Breast epithelium (tissue), 4 donors: ENCODE data around the gene NOL3. TPM values are rescaled to one million over a fixed set of nuclear protein-coding genes. Genes with fewer than 3 reads are reported as not detected.

Source experiments
- DNase-seq, 2 donors: peaks; one replicate each; pipeline ENCODE4 v3.0.0-alpha.2; 2019; ENCODE audit warnings: low spot score in 2 of 2
- H3K27ac ChIP-seq, 2 donors: fragments of 200-600 bp; sonication (generic) in 1 of 2; one replicate each; pipeline ENCODE4 v1.5.1; 2016 to 2019; ENCODE audit warnings: mild to moderate bottlenecking in 1 of 2
- H3K27me3 ChIP-seq, 2 donors: fragments of 200-600 bp; sonication (generic) in 1 of 2; one replicate each; pipeline versions ENCODE4 v1.5.1 to v1.6.0; 2017 to 2019; ENCODE audit warnings: control low read depth in 1 of 2, mild to moderate bottlenecking in 1 of 2
- H3K36me3 ChIP-seq: fragments of 200-600 bp; one replicate; pipeline ENCODE4 v1.5.1; 2019
- H3K4me1 ChIP-seq, 2 donors: fragments of 200-600 bp; sonication (generic); one replicate each; pipeline ENCODE4 v1.5.1; 2016 to 2019; ENCODE audit warnings: control low read depth in 1 of 2
- H3K4me3 ChIP-seq, 3 donors: fragments of 200-600 bp; sonication (generic); 1 replicate in 2 of 3; 2 replicates in 1 of 3; pipeline ENCODE4 v1.5.1; 2016 to 2019; ENCODE audit warnings: mild to moderate bottlenecking in 3 of 3, moderate library complexity in 2 of 3
- H3K9me3 ChIP-seq, 2 donors: fragments of 200-600 bp; sonication (generic) in 1 of 2; one replicate each; pipeline ENCODE4 v1.5.1; 2016 to 2019; ENCODE audit warnings: control low read depth in 1 of 2
- CTCF ChIP-seq, 3 donors: fragments of 450-650 bp; IDR thresholded peaks; one replicate each; pipeline ENCODE4 v1.5.1; 2016 to 2017; ENCODE audit warnings: antibody characterized with exemption in 3 of 3, mild to moderate bottlenecking in 3 of 3, moderate library complexity in 3 of 3
- POLR2A ChIP-seq: fragments of 450-650 bp; IDR thresholded peaks from one replicate; pipeline ENCODE4 v1.6.1; 2016; ENCODE audit warnings: antibody characterized with exemption, mild to moderate bottlenecking, moderate library complexity
- POLR2AphosphoS5 ChIP-seq, 3 donors: sonication (generic); formaldehyde crosslinking; IDR thresholded peaks; one replicate each; pipeline ENCODE4 v1.6.1; 2017; ENCODE audit warnings: antibody characterized with exemption in 3 of 3
- intact Hi-C: fragments of 100-400 bp; cut with DNase I; formaldehyde crosslinking; loops from one replicate; pipeline ENCODE4 v1.15.1; 2023; ENCODE audit warnings: low total_unique reads
- total RNA-seq, 3 donors: library from RNA; depleted of rRNA; stranded (reverse); fragments of >200 nt; gene quantifications; one replicate each; pipeline ENCODE4 v1.1.0, GENCODE V29; 2016

NOL3 gene
- total RNA-seq, 3 donors from 2014 or later, result 39.7 to 87.7 (median 45.9) TPM

GRCh38 chr16:67149276-67150046 is 20.9 kb upstream of the NOL3 start:
- no peak for DNase-seq
- Histone ChIP-seq H3K27me3 (no peaks in the 10 kb centered on the region), H3K36me3 (peaks cover 3% of the 10 kb centered on the region), H3K4me3 (peak overlapping the region in 1 of 3 donors; percentile 94), H3K9me3 (no peaks in the 10 kb centered on the region), H3K4me1 (peaks cover 0 to 5% of the 10 kb centered on the region in 2 donors), H3K27ac (peak overlapping the region in 1 of 2 donors; percentile 81)
- no peak for TF ChIP-seq POLR2AphosphoS5 (IDR thresholded peaks at IDR 0.05)
- TF ChIP-seq CTCF (IDR thresholded peaks at IDR 0.05), result no peak
- TF ChIP-seq POLR2A, result no peak
- intact Hi-C loops, result loop anchor here (10.0 kb wide), 2 partner anchors 155 to 185 kb away; partner anchors contain the start of gene CES3

- H3K4me1 ChIP-seq, result peaks cover 0 to 9% of the 10 kb centered on the region in 2 donors
- TF ChIP-seq CTCF (IDR thresholded peaks at IDR 0.05) (no peak), POLR2A (no peak), POLR2AphosphoS5 (IDR thresholded peaks at IDR 0.05) (peak in 1 of 3 donors; percentile 7)
- intact Hi-C loops, result no loop called here
- H3K9me3 ChIP-seq, result no peaks in the 10 kb centered on the region
- peak overlapping the region; percentile 77 to 81 for H3K27ac ChIP-seq
- H3K27me3 ChIP-seq, result no peaks in the 10 kb centered on the region
- no peaks in the 10 kb centered on the region for H3K36me3 ChIP-seq
- DNase-seq, result no peak
- H3K4me3 ChIP-seq, result peak overlapping the region; percentile 66 to 94 (median 69)
Measured at GRCh38 chr16:67150047-67150832, 20.1 kb upstream of the NOL3 start.

GRCh38 chr16:67150833-67151396 is 19.4 kb upstream of the NOL3 start, which contains the start of gene B3GNT9:
Gene B3GNT9 (minus strand): TSS chr16:67150998. CDS start chr16:67150485, 513 bp downstream.
- peak in 1 of 2 donors; percentile 55 for DNase-seq
- H3K4me3 ChIP-seq, result peak within 1 kb of the TSS; percentile 66 to 94 (median 69)
- intact Hi-C loops, result no loop called here
- no peaks in the 10 kb centered on the region for H3K27me3 ChIP-seq
- no peaks in the 10 kb centered on the region for H3K9me3 ChIP-seq
- no peaks in the 10 kb centered on the region for H3K36me3 ChIP-seq
- TF ChIP-seq POLR2A (no peak), CTCF (IDR thresholded peaks at IDR 0.05) (no peak), POLR2AphosphoS5 (IDR thresholded peaks at IDR 0.05) (peak in 2 of 3 donors; percentile 9 to 21)
- H3K4me1 ChIP-seq, result peaks cover 0 to 9% of the 10 kb centered on the region in 2 donors
- H3K27ac ChIP-seq, result peak within 1 kb of the TSS; percentile 77 to 81

- H3K36me3 ChIP-seq, result no peaks in the 10 kb centered on the region
- no peaks in the 10 kb centered on the region for H3K27me3 ChIP-seq
- intact Hi-C loops, result no loop called here
- peak overlapping the region in 2 of 3 donors; percentile 69 to 94 for H3K4me3 ChIP-seq
- no peak for TF ChIP-seq CTCF (IDR thresholded peaks at IDR 0.05)
- no peak for TF ChIP-seq POLR2AphosphoS5 (IDR thresholded peaks at IDR 0.05)
- no peak for TF ChIP-seq POLR2A
- H3K27ac ChIP-seq, result peak overlapping the region; percentile 77 to 81
- no peak for DNase-seq
- no peaks in the 10 kb centered on the region for H3K9me3 ChIP-seq
- H3K4me1 ChIP-seq, result peaks cover 0 to 9% of the 10 kb centered on the region in 2 donors
Measured at GRCh38 chr16:67151431-67152097, 18.8 kb upstream of the NOL3 start.
